ENCODE measurements around the gene COX7B2. TPM values are rescaled to one million over a fixed set of nuclear protein-coding genes. Genes with fewer than 3 reads are reported as not detected.

The COX7B2 gene
- polyA plus RNA-seq, 3 donors: not detected

- Mint-ChIP-seq H3K36me3 (no peaks in the 10 kb centered on the region), H3K4me3 (no peak overlapping the region), H3K4me1 (no peaks in the 10 kb centered on the region), H3K27ac (no peak overlapping the region), H3K9me3 (no peaks in the 10 kb centered on the region), H3K27me3 (ENCODE audit: low read depth in 3 of 3) (peaks cover 10 to 16% (median 14%) of the 10 kb centered on the region in 3 donors)
- H3K27ac ChIP-seq (ENCODE audit: low read depth in 1 of 2, low read length in 2 of 2): no peak overlapping the region
- no peak for DNase-seq
- no peaks in the 10 kb centered on the region for H4K20me1 ChIP-seq (ENCODE audit: insufficient read depth, low read length)
- no peaks in the 10 kb centered on the region for H3K4me1 ChIP-seq (ENCODE audit: control insufficient read depth in 1 of 2, insufficient read depth in 2 of 2, low read length in 2 of 2)
- H3K9me3 ChIP-seq (replicated peaks in 1 of 2; ENCODE audit: control insufficient read depth in 1 of 2, insufficient read depth in 1 of 2, low read length in 2 of 2): no peaks in the 10 kb centered on the region
- peaks cover 0 to 2% of the 10 kb centered on the region in 2 donors for H3K27me3 ChIP-seq (ENCODE audit: control insufficient read depth in 2 of 2, insufficient read depth in 2 of 2, low read length in 2 of 2)
- H3K4me3 ChIP-seq (replicated peaks in 1 of 3; ENCODE audit: low read depth in 2 of 3, low read length in 3 of 3): no peak overlapping the region
- no peak for TF ChIP-seq CTCF (IDR thresholded peaks at IDR 0.05)
- H3K4me2 ChIP-seq (replicated peaks; ENCODE audit: extremely low read depth, low read length, poor library complexity, severe bottlenecking): no peak overlapping the region
- intact Hi-C loops (cut with micrococcal nuclease): no loop called here
- no peak overlapping the region for H2AFZ ChIP-seq (ENCODE audit: insufficient read depth, low read depth, low read length, poor library complexity, severe bottlenecking)
- no peaks in the 10 kb centered on the region for H3K79me2 ChIP-seq (ENCODE audit: insufficient read depth, low read length)
- H3K9ac ChIP-seq (ENCODE audit: insufficient read depth, low read length, poor library complexity, severe bottlenecking): no peak overlapping the region
- no peaks in the 10 kb centered on the region for H3K36me3 ChIP-seq (replicated peaks in 1 of 2; ENCODE audit: control insufficient read depth in 1 of 2, insufficient read depth in 2 of 2, low read length in 2 of 2)
Measured at GRCh38 chr4:46924789-46925529, 15.9 kb upstream of the COX7B2 start.

- Histone ChIP-seq H3K36me3 (replicated peaks in 1 of 2; ENCODE audit: control insufficient read depth in 1 of 2, insufficient read depth in 2 of 2, low read length in 2 of 2) (no peaks in the 10 kb centered on the region), H3K4me2 (replicated peaks; ENCODE audit: extremely low read depth, low read length, poor library complexity, severe bottlenecking) (no peak overlapping the region), H3K27ac (ENCODE audit: low read depth in 1 of 2, low read length in 2 of 2) (no peak overlapping the region), H3K9me3 (replicated peaks in 1 of 2; ENCODE audit: control insufficient read depth in 1 of 2, insufficient read depth in 1 of 2, low read length in 2 of 2) (no peaks in the 10 kb centered on the region), H3K27me3 (ENCODE audit: control insufficient read depth in 2 of 2, insufficient read depth in 2 of 2, low read length in 2 of 2) (no peaks in the 10 kb centered on the region), H3K4me3 (replicated peaks in 1 of 3; ENCODE audit: low read depth in 2 of 3, low read length in 3 of 3) (no peak overlapping the region), H3K4me1 (ENCODE audit: control insufficient read depth in 1 of 2, insufficient read depth in 2 of 2, low read length in 2 of 2) (no peaks in the 10 kb centered on the region), H3K79me2 (ENCODE audit: insufficient read depth, low read length) (no peaks in the 10 kb centered on the region), H3K9ac (ENCODE audit: insufficient read depth, low read length, poor library complexity, severe bottlenecking) (no peak overlapping the region), H2AFZ (ENCODE audit: insufficient read depth, low read depth, low read length, poor library complexity, severe bottlenecking) (no peak overlapping the region), H4K20me1 (ENCODE audit: insufficient read depth, low read length) (no peaks in the 10 kb centered on the region)
- Mint-ChIP-seq H3K27ac (no peak overlapping the region), H3K4me3 (no peak overlapping the region), H3K4me1 (no peaks in the 10 kb centered on the region), H3K9me3 (no peaks in the 10 kb centered on the region), H3K27me3 (ENCODE audit: low read depth in 3 of 3) (peaks cover 6 to 10% (median 10%) of the 10 kb centered on the region in 3 donors), H3K36me3 (no peaks in the 10 kb centered on the region)
- intact Hi-C loops (cut with micrococcal nuclease): no loop called here
- DNase-seq: no peak
- WGBS (ENCODE audit: insufficient coverage): no CpG with 5 or more reads among the region's 3 CpGs
- no peak for TF ChIP-seq CTCF (IDR thresholded peaks at IDR 0.05)
Measured at GRCh38 chr4:46922205-46922604, 13.2 kb upstream of the COX7B2 start.

Measured in CD14-positive monocyte (primary cell).